Smooth muscle cell (in vitro differentiated cells): Measurements from ENCODE around the gene OR52D1. TPM values are rescaled to one million over a fixed set of nuclear protein-coding genes. Genes with fewer than 3 reads are reported as not detected.

Experiments used
- DNase-seq: peaks from one replicate; lab custom pipeline; 2025; ENCODE audit not compliant: unreplicated experiment; lab: John Stamatoyannopoulos, UW
- H2AFZ ChIP-seq: fragments of 200-600 bp; sonication (generic); 2 replicates; pipeline ENCODE4 v1.6.0; 2016; ENCODE audit warnings: antibody characterized with exemption, low read depth, mild to moderate bottlenecking
- H3F3A ChIP-seq: fragments of 200-600 bp; sonication (generic); 2 replicates; pipeline ENCODE4 v1.6.0; 2017; ENCODE audit warnings: antibody characterized with exemption, low read depth
- H3K27ac ChIP-seq: fragments of 200-600 bp; sonication (generic); 2 replicates; pipeline ENCODE4 v1.5.1; 2016; ENCODE audit warnings: low read depth, mild to moderate bottlenecking
- H3K27me3 ChIP-seq: fragments of 200-600 bp; sonication (generic); 2 replicates; pipeline ENCODE4 v1.6.1; 2016; ENCODE audit warnings: low read depth, mild to moderate bottlenecking
- H3K36me3 ChIP-seq: fragments of 200-600 bp; sonication (generic); 2 replicates; pipeline ENCODE4 v1.5.1; 2016; ENCODE audit warnings: low read depth
- H3K4me1 ChIP-seq: fragments of 200-600 bp; sonication (generic); 2 replicates; pipeline ENCODE4 v1.5.1; 2016; ENCODE audit warnings: low read depth
- H3K4me2 ChIP-seq: fragments of 200-600 bp; sonication (generic); 2 replicates; pipeline ENCODE4 v1.6.0; 2016; ENCODE audit warnings: mild to moderate bottlenecking
- H3K4me3 ChIP-seq: fragments of 200-600 bp; sonication (generic); 2 replicates; pipeline ENCODE4 v1.5.1; 2016; ENCODE audit warnings: mild to moderate bottlenecking
- H3K79me2 ChIP-seq: fragments of 200-600 bp; sonication (generic); 2 replicates; pipeline ENCODE4 v1.6.0; 2016; ENCODE audit warnings: low read depth, mild to moderate bottlenecking
- H3K9ac ChIP-seq: fragments of 200-600 bp; sonication (generic); 2 replicates; pipeline ENCODE4 v1.6.0; 2016; ENCODE audit warnings: low read depth
- H3K9me3 ChIP-seq: fragments of 200-600 bp; sonication (generic); replicated peaks from 2 replicates; pipeline ENCODE4 v1.5.1; 2016; ENCODE audit warnings: low read depth
- H4K20me1 ChIP-seq: fragments of 200-600 bp; sonication (generic); 2 replicates; pipeline ENCODE4 v1.6.0; 2016; ENCODE audit warnings: low read depth
- WGBS: methylation state at CpG from one replicate; pipeline ENCODE4 v1.1.7; 2016; ENCODE audit warnings: low lambda C conversion rate; 5-methylcytosine and 5-hydroxymethylcytosine counted together
- polyA plus RNA-seq: library from polyadenylated mRNA; unstranded; fragments of >200 nt; fragmentation: Nextera tagmentation; extraction: Ambion mirVana; gene quantifications from 2 replicates; pipeline ENCODE4 v1.2.1, GENCODE V29; 2016
- total RNA-seq: library from RNA; depleted of rRNA; stranded (reverse); fragments of >200 nt; gene quantifications from 2 replicates; pipeline ENCODE4 v1.2.3, GENCODE V29; 2014
- TF ChIP-seq, protein P1 (sequence below): fragments of 200-600 bp; sonication (generic); IDR thresholded peaks from 2 replicates; pipeline ENCODE4 v1.5.1; 2017; ENCODE audit warnings: borderline replicate concordance, mild to moderate bottlenecking, antibody characterized with exemption; ENCODE audit not compliant: insufficient read depth, poor library complexity, severe bottlenecking

OR52D1 gene
- total and polyA plus RNA-seq, 2 experiments from 2014 or later = not detected

DNA sequence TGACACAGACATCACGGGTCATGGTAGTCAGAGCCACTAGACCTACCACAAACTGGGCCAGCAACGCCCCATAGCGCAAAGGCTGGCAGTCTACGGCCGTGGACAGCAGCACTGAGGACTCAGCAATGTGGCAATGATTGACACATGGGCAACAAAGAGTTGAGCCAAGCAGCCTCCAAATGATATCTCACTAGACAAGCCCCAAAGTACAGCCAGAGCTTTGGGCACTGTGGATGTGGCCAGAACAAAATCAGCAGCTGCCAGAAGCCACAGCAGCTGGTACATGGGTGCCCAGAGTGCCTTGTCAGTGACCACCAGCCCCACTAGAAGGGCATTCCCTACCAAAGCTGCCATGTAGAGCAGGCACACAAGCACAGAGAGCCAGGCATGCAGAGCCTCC is 39.2 kb downstream of the OR52D1 start:
- H3K4me1 ChIP-seq = no peaks in the 10 kb centered on the region
- no peaks in the 10 kb centered on the region for H3K27me3 ChIP-seq
- TF ChIP-seq, protein P1, sequence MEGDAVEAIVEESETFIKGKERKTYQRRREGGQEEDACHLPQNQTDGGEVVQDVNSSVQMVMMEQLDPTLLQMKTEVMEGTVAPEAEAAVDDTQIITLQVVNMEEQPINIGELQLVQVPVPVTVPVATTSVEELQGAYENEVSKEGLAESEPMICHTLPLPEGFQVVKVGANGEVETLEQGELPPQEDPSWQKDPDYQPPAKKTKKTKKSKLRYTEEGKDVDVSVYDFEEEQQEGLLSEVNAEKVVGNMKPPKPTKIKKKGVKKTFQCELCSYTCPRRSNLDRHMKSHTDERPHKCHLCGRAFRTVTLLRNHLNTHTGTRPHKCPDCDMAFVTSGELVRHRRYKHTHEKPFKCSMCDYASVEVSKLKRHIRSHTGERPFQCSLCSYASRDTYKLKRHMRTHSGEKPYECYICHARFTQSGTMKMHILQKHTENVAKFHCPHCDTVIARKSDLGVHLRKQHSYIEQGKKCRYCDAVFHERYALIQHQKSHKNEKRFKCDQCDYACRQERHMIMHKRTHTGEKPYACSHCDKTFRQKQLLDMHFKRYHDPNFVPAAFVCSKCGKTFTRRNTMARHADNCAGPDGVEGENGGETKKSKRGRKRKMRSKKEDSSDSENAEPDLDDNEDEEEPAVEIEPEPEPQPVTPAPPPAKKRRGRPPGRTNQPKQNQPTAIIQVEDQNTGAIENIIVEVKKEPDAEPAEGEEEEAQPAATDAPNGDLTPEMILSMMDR = no peak
- no peak for DNase-seq
- no peaks in the 10 kb centered on the region for H3F3A ChIP-seq
- H3K27ac ChIP-seq = no peak overlapping the region
- no peak overlapping the region for H3K4me3 ChIP-seq
- no peak overlapping the region for H3K9ac ChIP-seq
- no peaks in the 10 kb centered on the region for H4K20me1 ChIP-seq
- no peaks in the 10 kb centered on the region for H3K79me2 ChIP-seq
- H3K9me3 ChIP-seq = no peaks in the 10 kb centered on the region
- no peaks in the 10 kb centered on the region for H3K36me3 ChIP-seq
- H2AFZ ChIP-seq = no peak overlapping the region
- 94% methylated on average over 5 of the region's 5 CpGs for WGBS
- no peak overlapping the region for H3K4me2 ChIP-seq

DNA sequence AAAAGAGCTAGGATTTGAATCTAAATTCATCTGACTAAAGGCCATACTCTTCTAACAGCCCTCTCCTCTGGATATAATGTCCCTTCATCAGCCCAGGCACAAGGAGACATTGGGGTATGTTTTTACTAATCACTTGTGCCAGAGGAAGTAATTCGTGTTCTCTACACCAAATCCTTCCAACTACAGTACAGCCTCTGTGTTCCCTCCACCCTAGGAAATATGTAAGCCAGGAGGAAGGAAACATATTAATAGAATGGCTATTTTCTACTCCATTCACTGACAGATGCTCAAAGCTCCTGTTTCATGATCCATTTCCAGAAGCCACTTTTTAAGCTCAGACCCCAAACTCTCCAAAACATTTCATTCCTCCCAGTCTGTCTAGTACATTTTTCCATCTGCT is 40.0 kb downstream of the OR52D1 start:
- 60% methylated on average over 1 of the region's 1 CpG for WGBS
- no peaks in the 10 kb centered on the region for H4K20me1 ChIP-seq

DNA sequence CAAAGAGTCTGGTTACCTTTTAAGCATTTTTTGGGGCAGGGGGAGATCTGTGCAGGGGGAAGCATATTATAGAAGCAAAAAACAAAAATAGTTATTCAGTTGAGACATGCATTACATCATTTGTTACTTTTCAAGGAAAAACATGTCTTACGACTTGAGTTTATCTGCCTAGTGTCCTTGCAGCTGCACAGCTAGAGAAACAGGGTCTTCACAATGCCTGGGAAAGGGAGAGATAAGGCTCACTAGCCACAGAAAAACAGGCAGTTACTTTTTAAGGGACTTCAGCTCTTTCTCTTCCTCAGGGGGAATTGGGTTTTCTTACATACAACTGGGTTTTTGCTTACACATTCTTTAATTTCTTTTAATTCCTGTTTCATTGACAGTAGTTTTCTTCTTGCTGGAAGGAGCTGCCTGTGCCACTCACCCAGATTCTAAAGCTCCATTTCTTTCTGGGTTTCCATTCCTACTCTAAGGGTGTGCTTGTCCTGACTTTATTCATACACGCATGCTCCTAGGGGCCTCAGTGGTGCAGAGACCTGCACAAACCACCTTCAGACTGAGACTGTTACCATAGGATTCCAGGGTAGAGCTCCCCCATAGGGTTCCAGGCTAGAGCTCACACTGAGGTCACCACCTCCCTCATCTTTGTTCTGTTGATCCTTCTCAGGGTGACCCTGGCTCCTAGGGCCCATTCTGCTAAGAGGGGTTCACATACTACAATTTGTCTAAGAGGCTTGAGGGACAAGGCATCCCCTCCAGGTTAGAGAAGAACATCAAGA is 42.8 kb downstream of the OR52D1 start:
- Histone ChIP-seq H4K20me1 (no peaks in the 10 kb centered on the region), H3K36me3 (no peaks in the 10 kb centered on the region), H2AFZ (no peak overlapping the region), H3K4me2 (no peak overlapping the region), H3K9me3 (no peaks in the 10 kb centered on the region), H3K79me2 (no peaks in the 10 kb centered on the region), H3K9ac (no peak overlapping the region), H3K27me3 (no peaks in the 10 kb centered on the region), H3F3A (no peaks in the 10 kb centered on the region), H3K4me1 (no peaks in the 10 kb centered on the region), H3K27ac (no peak overlapping the region), H3K4me3 (no peak overlapping the region)
- DNase-seq = no peak
- 66% methylated on average over 2 of the region's 2 CpGs for WGBS
- TF ChIP-seq, protein P1 = no peak

More for the DNA sequence above, 40.0 kb downstream of the OR52D1 start:
- Histone ChIP-seq H3K27me3 (no peaks in the 10 kb centered on the region), H3K4me1 (no peaks in the 10 kb centered on the region), H3K9me3 (no peaks in the 10 kb centered on the region), H3K36me3 (no peaks in the 10 kb centered on the region), H3K79me2 (no peaks in the 10 kb centered on the region), H3K27ac (no peak overlapping the region), H3F3A (no peaks in the 10 kb centered on the region), H3K4me3 (no peak overlapping the region), H3K4me2 (no peak overlapping the region), H2AFZ (no peak overlapping the region), H3K9ac (no peak overlapping the region)
- no peak for DNase-seq
- TF ChIP-seq, protein P1 = no peak

DNA sequence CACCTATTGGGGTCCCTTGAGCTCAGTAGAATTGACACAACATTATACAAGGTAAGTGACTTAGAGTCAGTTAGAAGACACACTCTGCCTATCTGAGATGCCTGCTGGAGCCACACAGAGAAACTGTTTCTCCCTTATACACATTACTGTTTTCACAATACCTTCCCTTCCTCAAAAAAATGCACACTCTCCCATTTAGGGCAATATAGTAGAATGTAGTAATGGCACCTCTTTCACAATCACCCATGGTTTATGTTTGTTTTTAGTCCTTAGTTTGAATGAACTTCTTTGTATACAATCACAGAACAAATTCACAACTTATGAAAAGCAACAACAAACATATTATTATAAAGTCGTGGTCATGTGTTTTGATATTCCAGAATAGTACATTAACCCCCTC is 45.6 kb downstream of the OR52D1 start:
- Histone ChIP-seq H3K9me3 (no peaks in the 10 kb centered on the region), H3K27ac (no peak overlapping the region), H4K20me1 (no peaks in the 10 kb centered on the region), H3K4me1 (no peaks in the 10 kb centered on the region), H3K79me2 (no peaks in the 10 kb centered on the region), H3K36me3 (no peaks in the 10 kb centered on the region), H3K4me3 (no peak overlapping the region), H2AFZ (no peak overlapping the region), H3F3A (no peaks in the 10 kb centered on the region), H3K9ac (no peak overlapping the region), H3K27me3 (no peaks in the 10 kb centered on the region), H3K4me2 (no peak overlapping the region)
- WGBS = 79% methylated on average over 1 of the region's 1 CpG
- no peak for DNase-seq
- TF ChIP-seq, protein P1 = no peak
